Measurements from ENCODE around the gene GET3. TPM values are rescaled to one million over a fixed set of nuclear protein-coding genes. Genes with fewer than 3 reads are reported as not detected.
A peak's percentile ranks its signal among the peaks of the same experiment; 100 is the strongest.

GET3 gene
- total and polyA plus RNA-seq, 2 of the 13 experiments (the other 11 are each of a cell fraction or from before 2014, with no cell fraction given), result 57.7 to 59.4 TPM

DNA sequence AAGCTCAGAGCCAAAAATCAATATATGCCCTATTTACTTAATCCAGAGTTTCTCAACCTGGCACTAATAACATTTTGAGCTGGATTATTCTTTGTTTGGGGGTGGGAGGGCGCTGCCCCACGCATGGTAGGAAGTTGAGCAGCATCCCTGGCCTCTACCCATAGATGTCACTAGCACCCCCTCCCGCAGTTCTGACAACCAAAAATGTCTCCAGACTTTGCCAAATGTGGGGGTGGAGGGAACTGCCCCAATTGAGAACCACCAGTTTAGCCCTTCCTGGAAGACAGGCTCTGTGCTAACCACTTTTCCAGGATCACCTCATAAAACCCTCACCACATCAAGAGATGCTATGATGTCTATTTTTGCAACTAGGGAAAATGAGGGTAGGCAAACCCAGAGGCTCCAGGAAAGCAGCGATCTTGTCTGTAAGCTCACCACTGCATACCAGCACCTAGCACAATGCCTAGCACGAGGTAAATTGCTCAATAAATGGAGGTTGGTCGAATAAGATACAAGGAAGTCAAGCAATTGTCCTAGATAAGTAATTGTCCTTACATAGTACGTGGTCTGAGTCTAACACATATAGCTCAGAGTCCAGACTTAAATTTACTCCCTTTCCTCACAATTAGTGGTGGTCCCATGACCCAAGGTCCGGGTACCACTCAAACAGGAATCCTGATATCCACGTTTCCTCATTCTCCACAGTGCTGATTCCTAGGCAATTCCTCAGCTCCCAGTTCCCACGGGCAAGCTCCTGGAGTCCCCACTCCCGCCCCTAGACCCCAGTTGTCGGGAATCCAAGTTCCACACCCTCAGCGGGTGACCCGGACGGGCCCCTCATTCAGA lies 3.7 kb upstream of the GET3 start (continued):
- TF ChIP-seq ZNF782 (CRISPR knock-in tag; IDR thresholded peaks at IDR 0.05; ENCODE audit: borderline replicate concordance) (no peak), SNAPC2 (CRISPR knock-in tag; IDR thresholded peaks at IDR 0.05) (no peak), KMT2A (CRISPR knock-in tag; IDR thresholded peaks at IDR 0.05) (0 out of 2 replicates have a peak, but pooled peaks have one; percentile 18), YEATS2 (CRISPR knock-in tag; IDR thresholded peaks at IDR 0.05; ENCODE audit: borderline replicate concordance) (no peak), KDM4B (CRISPR knock-in tag; IDR thresholded peaks at IDR 0.05) (no peak), GATAD1 (CRISPR knock-in tag; IDR thresholded peaks at IDR 0.05) (no peak), ZNF333 (CRISPR knock-in tag; IDR thresholded peaks at IDR 0.05; ENCODE audit: borderline replicate concordance) (no peak), PAXIP1 (CRISPR knock-in tag; conservative IDR thresholded peaks at IDR 0.05) (no peak; the same call in 1 of the 2 replicates), ZNF746 (CRISPR knock-in tag; IDR thresholded peaks at IDR 0.05) (no peak), ZNF329 (CRISPR knock-in tag; IDR thresholded peaks at IDR 0.05; ENCODE audit: low read depth) (no peak), SRSF1 (optimal IDR thresholded peaks at IDR 0.05; ENCODE audit: low read depth, low read length) (no peak), ZNF703 (CRISPR knock-in tag; IDR thresholded peaks at IDR 0.05; ENCODE audit: borderline replicate concordance) (no peak), ZNF143 (CRISPR knock-in tag; IDR thresholded peaks at IDR 0.05) (no peak), MED8 (CRISPR knock-in tag; IDR thresholded peaks at IDR 0.05; ENCODE audit: insufficient replicate concordance) (no peak)
- TF ChIP-seq, protein P1, sequence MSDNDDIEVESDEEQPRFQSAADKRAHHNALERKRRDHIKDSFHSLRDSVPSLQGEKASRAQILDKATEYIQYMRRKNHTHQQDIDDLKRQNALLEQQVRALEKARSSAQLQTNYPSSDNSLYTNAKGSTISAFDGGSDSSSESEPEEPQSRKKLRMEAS (IDR thresholded peaks at IDR 0.05), result no peak; the same call in 1 of the 2 replicates
- TF ChIP-seq, protein P2, sequence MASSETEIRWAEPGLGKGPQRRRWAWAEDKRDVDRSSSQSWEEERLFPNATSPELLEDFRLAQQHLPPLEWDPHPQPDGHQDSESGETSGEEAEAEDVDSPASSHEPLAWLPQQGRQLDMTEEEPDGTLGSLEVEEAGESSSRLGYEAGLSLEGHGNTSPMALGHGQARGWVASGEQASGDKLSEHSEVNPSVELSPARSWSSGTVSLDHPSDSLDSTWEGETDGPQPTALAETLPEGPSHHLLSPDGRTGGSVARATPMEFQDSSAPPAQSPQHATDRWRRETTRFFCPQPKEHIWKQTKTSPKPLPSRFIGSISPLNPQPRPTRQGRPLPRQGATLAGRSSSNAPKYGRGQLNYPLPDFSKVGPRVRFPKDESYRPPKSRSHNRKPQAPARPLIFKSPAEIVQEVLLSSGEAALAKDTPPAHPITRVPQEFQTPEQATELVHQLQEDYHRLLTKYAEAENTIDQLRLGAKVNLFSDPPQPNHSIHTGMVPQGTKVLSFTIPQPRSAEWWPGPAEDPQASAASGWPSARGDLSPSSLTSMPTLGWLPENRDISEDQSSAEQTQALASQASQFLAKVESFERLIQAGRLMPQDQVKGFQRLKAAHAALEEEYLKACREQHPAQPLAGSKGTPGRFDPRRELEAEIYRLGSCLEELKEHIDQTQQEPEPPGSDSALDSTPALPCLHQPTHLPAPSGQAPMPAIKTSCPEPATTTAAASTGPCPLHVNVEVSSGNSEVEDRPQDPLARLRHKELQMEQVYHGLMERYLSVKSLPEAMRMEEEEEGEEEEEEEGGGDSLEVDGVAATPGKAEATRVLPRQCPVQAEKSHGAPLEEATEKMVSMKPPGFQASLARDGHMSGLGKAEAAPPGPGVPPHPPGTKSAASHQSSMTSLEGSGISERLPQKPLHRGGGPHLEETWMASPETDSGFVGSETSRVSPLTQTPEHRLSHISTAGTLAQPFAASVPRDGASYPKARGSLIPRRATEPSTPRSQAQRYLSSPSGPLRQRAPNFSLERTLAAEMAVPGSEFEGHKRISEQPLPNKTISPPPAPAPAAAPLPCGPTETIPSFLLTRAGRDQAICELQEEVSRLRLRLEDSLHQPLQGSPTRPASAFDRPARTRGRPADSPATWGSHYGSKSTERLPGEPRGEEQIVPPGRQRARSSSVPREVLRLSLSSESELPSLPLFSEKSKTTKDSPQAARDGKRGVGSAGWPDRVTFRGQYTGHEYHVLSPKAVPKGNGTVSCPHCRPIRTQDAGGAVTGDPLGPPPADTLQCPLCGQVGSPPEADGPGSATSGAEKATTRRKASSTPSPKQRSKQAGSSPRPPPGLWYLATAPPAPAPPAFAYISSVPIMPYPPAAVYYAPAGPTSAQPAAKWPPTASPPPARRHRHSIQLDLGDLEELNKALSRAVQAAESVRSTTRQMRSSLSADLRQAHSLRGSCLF (CRISPR knock-in tag; IDR thresholded peaks at IDR 0.05; ENCODE audit: borderline replicate concordance), result peak; percentile 11; the same call in 1 of the 2 replicates
- TF ChIP-seq, protein P3, sequence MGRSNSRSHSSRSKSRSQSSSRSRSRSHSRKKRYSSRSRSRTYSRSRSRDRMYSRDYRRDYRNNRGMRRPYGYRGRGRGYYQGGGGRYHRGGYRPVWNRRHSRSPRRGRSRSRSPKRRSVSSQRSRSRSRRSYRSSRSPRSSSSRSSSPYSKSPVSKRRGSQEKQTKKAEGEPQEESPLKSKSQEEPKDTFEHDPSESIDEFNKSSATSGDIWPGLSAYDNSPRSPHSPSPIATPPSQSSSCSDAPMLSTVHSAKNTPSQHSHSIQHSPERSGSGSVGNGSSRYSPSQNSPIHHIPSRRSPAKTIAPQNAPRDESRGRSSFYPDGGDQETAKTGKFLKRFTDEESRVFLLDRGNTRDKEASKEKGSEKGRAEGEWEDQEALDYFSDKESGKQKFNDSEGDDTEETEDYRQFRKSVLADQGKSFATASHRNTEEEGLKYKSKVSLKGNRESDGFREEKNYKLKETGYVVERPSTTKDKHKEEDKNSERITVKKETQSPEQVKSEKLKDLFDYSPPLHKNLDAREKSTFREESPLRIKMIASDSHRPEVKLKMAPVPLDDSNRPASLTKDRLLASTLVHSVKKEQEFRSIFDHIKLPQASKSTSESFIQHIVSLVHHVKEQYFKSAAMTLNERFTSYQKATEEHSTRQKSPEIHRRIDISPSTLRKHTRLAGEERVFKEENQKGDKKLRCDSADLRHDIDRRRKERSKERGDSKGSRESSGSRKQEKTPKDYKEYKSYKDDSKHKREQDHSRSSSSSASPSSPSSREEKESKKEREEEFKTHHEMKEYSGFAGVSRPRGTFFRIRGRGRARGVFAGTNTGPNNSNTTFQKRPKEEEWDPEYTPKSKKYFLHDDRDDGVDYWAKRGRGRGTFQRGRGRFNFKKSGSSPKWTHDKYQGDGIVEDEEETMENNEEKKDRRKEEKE (IDR thresholded peaks at IDR 0.05), result no peak

All from HepG2 (cell line).